Mucosa of rectum (tissue), 2 donors: ENCODE measurements around the gene ANKS1A.
"Not testable (repeated sequence)": the region's sequence is repeated elsewhere in the genome, so short reads cannot be mapped to it uniquely, and the experiment has no call there.

Source experiments
- H3K27ac ChIP-seq, 2 donors: one replicate each; pipeline ENCODE4 v1.7.0; 2013; ENCODE audit warnings: inconsistent platforms in 2 of 2, low read depth in 2 of 2, low read length in 2 of 2
- H3K27me3 ChIP-seq, 2 donors: one replicate each; pipeline ENCODE4 v1.7.0; 2013; ENCODE audit warnings: low read length in 2 of 2; ENCODE audit not compliant: control insufficient read depth in 2 of 2, insufficient read depth in 2 of 2
- H3K36me3 ChIP-seq, 2 donors: one replicate each; pipeline ENCODE4 v1.7.0; 2013; ENCODE audit warnings: low read length in 2 of 2; ENCODE audit not compliant: control insufficient read depth in 2 of 2, insufficient read depth in 2 of 2
- H3K4me1 ChIP-seq, 2 donors: one replicate each; pipeline ENCODE4 v1.7.0; 2013; ENCODE audit warnings: low read length in 2 of 2, mild to moderate bottlenecking in 1 of 2; ENCODE audit not compliant: control insufficient read depth in 2 of 2, insufficient read depth in 2 of 2
- H3K4me3 ChIP-seq, 2 donors: one replicate each; pipeline ENCODE4 v1.7.0; 2013; ENCODE audit warnings: low read length in 2 of 2
- H3K9ac ChIP-seq, 2 donors: one replicate each; pipeline ENCODE4 v1.7.0; 2013; ENCODE audit warnings: low read length in 2 of 2, low read depth in 1 of 2, mild to moderate bottlenecking in 1 of 2
- H3K9me3 ChIP-seq, 2 donors: one replicate each; pipeline ENCODE4 v1.7.0; 2013; ENCODE audit warnings: low read length in 2 of 2; ENCODE audit not compliant: control insufficient read depth in 2 of 2
- donor health status: healthy.
- donor health status: Normal muscosa, but diverticular disease.

ANKS1A gene

GRCh38 chr6:34865107-34865506, 23.9 kb upstream of the ANKS1A start:
- Histone ChIP-seq H3K4me3 (no peak overlapping the region), H3K4me1 (no peaks in the 10 kb centered on the region), H3K27ac (no peak overlapping the region), H3K36me3 (peaks cover 8 to 23% of the 10 kb centered on the region in 2 donors), H3K9me3 (no peaks in the 10 kb centered on the region), H3K9ac (no peak overlapping the region), H3K27me3 (no peaks in the 10 kb centered on the region)

- Histone ChIP-seq H3K27me3 (no peaks in the 10 kb centered on the region), H3K4me3 (no peak overlapping the region), H3K9ac (no peak overlapping the region), H3K27ac (no peak overlapping the region), H3K4me1 (no peaks in the 10 kb centered on the region), H3K9me3 (no peaks in the 10 kb centered on the region), H3K36me3 (peaks cover 18 to 36% of the 10 kb centered on the region in 2 donors)
Observed at GRCh38 chr6:34866509-34866908, 22.5 kb upstream of the ANKS1A start.

DNA sequence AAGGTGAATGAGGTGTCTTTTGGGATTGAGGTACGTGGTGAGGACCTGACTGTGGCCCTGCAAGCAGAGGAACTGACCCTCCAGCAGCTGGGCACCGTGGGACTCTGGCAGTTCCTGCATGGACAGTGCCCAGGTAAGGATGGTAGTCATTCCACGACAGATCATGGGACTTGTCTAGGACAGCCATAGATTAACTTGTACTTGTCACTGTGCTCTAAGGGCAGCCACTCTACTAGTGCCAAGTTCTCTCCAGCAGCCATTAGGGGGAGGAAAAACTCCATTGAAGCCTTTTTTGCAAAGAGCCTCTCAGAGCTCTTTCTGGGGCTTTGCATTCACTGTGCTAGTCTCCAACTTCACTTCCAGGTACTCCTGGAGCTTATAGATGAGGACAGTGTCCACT, 21.6 kb upstream of the ANKS1A start:
- H3K27ac ChIP-seq, result no peak overlapping the region

DNA sequence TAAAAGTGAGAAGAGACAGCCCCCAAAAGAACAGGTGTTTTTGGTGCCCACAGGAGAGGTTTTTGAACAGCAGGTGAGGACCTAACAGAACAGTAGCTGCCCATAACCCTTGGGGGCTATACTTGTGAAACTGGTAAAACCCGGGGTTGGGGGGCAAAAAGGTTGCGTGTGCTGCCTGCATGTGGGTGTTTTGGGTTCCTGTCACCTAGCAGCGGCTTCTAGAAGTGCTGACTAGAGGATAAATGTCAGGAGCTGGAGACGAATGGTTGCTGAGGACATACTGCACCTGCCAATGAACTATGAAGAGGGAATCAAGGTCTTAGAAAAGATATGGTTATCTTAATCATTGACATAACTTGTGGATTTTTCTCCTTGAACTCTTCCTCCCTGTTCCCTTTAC, 17.2 kb upstream of the ANKS1A start:
- peaks cover 35 to 56% of the 10 kb centered on the region in 2 donors for H3K36me3 ChIP-seq
- H3K4me3 ChIP-seq, result no peak overlapping the region
- peaks cover 5 to 11% of the 10 kb centered on the region in 2 donors for H3K4me1 ChIP-seq
- no peaks in the 10 kb centered on the region for H3K27me3 ChIP-seq
- no peaks in the 10 kb centered on the region for H3K9me3 ChIP-seq
- H3K9ac ChIP-seq, result no peak overlapping the region
- no peak overlapping the region for H3K27ac ChIP-seq

More for the DNA sequence above, 21.6 kb upstream of the ANKS1A start:
- H3K4me3 ChIP-seq, result no peak overlapping the region
- no peaks in the 10 kb centered on the region for H3K4me1 ChIP-seq
- H3K9ac ChIP-seq, result no peak overlapping the region
- H3K9me3 ChIP-seq, result no peaks in the 10 kb centered on the region
- no peaks in the 10 kb centered on the region for H3K27me3 ChIP-seq
- H3K36me3 ChIP-seq, result peaks cover 21 to 45% of the 10 kb centered on the region in 2 donors

DNA sequence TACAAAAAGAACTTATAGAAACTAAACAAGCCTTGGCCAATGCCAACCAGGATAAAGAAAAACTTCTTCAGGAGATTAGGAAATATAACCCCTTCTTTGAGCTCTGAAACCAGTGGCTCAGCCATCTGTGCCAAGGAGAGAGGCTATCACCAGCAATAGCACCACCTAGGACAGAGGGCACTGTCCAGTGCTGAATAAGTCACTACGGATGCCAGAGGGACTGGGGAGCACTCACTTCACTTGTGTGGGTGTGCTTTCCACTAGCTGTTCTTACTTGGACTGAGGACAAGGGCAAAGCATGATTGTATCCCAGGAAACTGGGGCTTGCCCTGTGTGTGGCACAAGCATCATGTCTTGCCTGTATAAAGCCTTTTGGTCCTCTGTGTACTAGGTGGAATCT, 16.7 kb upstream of the ANKS1A start:
- peaks cover 39 to 53% of the 10 kb centered on the region in 2 donors for H3K36me3 ChIP-seq
- no peaks in the 10 kb centered on the region for H3K27me3 ChIP-seq
- H3K9me3 ChIP-seq, result no peaks in the 10 kb centered on the region
- H3K4me3 ChIP-seq, result no peak overlapping the region
- no peak overlapping the region for H3K9ac ChIP-seq
- peaks cover 8 to 11% of the 10 kb centered on the region in 2 donors for H3K4me1 ChIP-seq
- no peak overlapping the region for H3K27ac ChIP-seq

DNA sequence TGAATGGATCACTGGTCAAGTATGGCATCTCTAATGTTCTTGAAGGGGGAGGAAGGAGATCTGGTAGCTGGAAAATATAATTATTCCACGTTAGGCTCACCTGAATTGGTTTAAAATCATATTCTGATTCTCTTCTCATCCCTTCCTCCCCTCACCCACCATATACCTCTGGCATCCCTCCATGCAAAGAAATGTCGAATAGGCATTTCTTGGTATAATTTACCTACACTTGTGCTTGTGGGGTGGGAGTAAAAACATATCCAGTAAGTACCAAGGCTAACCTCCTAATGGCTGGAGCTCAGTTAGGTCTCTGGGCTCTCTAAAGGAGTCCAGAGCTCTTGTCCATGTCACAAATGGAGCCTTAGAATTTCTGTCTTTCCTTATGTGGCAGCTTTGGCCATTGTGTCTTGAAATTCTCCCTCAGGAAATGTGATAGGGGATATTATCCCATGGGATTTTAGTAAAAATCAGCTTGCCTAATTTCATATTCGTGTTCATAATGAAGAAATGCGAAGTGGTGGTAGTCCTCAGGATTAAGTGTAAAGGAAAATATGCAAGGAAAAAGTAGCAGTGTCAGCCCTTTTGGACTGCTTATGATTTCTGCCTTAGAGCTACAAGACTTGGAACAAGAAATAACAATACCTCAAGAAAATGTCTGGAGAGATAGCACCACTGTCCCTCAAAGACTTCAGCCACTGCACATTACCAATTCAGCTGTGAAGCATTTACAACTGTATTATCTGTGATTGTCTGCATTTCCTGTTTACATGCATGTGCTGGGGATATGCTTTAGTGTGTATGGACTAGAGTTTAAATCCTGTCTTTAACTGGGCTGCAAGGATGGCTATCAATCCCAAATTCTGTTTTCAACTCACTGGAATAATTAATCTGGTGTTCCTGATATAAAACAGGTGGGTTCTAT, 13.5 kb upstream of the ANKS1A start:
- no peaks in the 10 kb centered on the region for H3K27me3 ChIP-seq
- peaks cover 8 to 11% of the 10 kb centered on the region in 2 donors for H3K4me1 ChIP-seq
- H3K27ac ChIP-seq, result peak overlapping the region; percentile 16 to 19
- no peaks in the 10 kb centered on the region for H3K9me3 ChIP-seq
- H3K9ac ChIP-seq, result no peak overlapping the region
- no peak overlapping the region for H3K4me3 ChIP-seq
- peaks cover 52 to 62% of the 10 kb centered on the region in 2 donors for H3K36me3 ChIP-seq

DNA sequence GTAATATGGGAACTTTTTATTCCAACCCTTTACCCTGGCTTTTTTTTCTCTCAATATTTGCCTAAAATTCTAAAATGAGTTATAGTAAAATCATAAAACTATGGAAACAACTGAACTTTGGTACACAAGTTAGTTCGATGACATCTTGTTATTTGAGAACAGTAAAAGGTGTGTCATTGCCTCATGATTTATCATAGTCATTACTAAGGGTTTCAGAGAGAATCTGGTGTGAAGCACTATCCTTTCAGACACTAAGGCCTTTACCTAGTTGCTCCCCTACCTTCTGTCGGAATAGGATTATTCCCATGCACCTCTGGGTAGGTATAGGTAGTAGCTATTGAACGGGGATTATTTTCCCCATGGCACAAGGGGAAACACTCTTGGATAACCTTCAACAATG, 12.6 kb upstream of the ANKS1A start:
- Histone ChIP-seq H3K9me3 (no peaks in the 10 kb centered on the region), H3K27me3 (no peaks in the 10 kb centered on the region), H3K36me3 (peaks cover 43 to 57% of the 10 kb centered on the region in 2 donors), H3K4me3 (no peak overlapping the region), H3K27ac (peak overlapping the region; percentile 19 to 44), H3K4me1 (peaks cover 8 to 11% of the 10 kb centered on the region in 2 donors), H3K9ac (no peak overlapping the region)

DNA sequence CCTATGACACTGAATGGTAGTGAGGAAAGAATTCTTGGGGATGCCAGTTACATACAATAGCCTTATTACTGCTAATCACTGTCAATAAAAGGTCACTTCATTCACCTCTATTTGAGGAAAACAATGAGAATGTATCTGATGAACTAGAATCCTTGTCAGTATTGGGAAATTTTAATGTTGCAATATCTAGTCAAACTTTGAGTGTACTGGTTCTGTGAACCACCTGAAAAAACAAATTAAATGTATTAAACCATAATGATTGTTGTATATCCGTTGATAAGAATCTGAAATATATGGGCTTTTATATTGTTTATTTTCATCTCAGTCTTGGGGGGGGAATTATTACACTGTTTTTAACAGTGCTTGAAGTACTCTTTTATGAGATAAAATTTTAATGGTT, 11.8 kb upstream of the ANKS1A start:
- no peak overlapping the region for H3K4me3 ChIP-seq
- H3K9ac ChIP-seq, result no peak overlapping the region
- no peaks in the 10 kb centered on the region for H3K9me3 ChIP-seq
- no peak overlapping the region for H3K27ac ChIP-seq
- peaks cover 41 to 49% of the 10 kb centered on the region in 2 donors for H3K36me3 ChIP-seq
- no peaks in the 10 kb centered on the region for H3K27me3 ChIP-seq
- peaks cover 8 to 11% of the 10 kb centered on the region in 2 donors for H3K4me1 ChIP-seq

DNA sequence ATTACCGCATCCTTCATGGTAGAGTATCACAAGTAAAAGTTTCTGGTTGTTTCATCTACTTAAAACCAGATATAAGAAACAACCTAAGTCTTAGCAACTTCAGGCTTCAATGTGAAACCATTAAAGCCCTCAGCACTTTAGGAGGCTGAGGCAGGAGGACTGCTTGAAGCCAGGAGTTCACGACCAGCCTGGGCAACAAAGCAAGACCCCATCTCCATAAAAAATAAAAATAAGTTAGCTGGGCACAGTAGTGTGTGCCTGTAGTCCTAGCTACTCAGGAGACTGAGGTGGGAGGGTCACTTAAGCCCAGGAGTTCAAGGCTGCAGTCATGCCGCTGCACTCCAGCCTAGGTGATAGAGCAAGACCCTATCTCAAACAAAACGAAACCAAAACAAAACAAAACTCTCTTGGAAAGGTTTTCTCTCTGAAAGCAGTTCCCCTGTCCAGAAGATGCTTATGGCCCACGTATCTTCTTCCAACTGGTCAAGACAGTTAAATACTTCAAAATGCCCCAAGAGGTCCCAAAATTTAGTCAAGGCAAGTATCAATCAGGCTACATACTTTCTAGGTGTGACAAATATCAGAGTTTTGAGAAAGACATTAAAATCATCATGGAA, 11.1 kb upstream of the ANKS1A start:
- no peak overlapping the region for H3K9ac ChIP-seq
- H3K27ac ChIP-seq, result no peak overlapping the region
- peaks cover 8 to 11% of the 10 kb centered on the region in 2 donors for H3K4me1 ChIP-seq
- no peaks in the 10 kb centered on the region for H3K9me3 ChIP-seq
- no peak overlapping the region for H3K4me3 ChIP-seq
- H3K27me3 ChIP-seq, result no peaks in the 10 kb centered on the region
- peaks cover 35 to 42% of the 10 kb centered on the region in 2 donors for H3K36me3 ChIP-seq

GRCh38 chr6:34884073-34884472, 5.0 kb upstream of the ANKS1A start:
- not testable (repeated sequence) for H3K9me3 ChIP-seq, H3K27ac ChIP-seq, H3K27me3 ChIP-seq, H3K4me1 ChIP-seq, H3K9ac ChIP-seq, H3K4me3 ChIP-seq
- peaks cover 8 to 16% of the 10 kb centered on the region in 2 donors for H3K36me3 ChIP-seq
